Subcutaneous preadipocyte (primary cell): ENCODE data around the gene ATE1. TPM values are rescaled to one million over a fixed set of nuclear protein-coding genes. Genes with fewer than 3 reads are reported as not detected.

Source experiments
- small RNA-seq: library from RNA; depleted of rRNA; stranded (forward); fragments of <200 nt; gene quantifications from one replicate; pipeline ENCODE3, GENCODE V24; 2012
- total RNA-seq: library from RNA; depleted of rRNA; stranded (reverse); fragments of >200 nt; gene quantifications from 2 replicates; pipeline ENCODE4 v1.2.3, GENCODE V29; 2012

Gene ATE1
- 18.0 and 32.5 TPM in 2 replicates for total RNA-seq

DNA sequence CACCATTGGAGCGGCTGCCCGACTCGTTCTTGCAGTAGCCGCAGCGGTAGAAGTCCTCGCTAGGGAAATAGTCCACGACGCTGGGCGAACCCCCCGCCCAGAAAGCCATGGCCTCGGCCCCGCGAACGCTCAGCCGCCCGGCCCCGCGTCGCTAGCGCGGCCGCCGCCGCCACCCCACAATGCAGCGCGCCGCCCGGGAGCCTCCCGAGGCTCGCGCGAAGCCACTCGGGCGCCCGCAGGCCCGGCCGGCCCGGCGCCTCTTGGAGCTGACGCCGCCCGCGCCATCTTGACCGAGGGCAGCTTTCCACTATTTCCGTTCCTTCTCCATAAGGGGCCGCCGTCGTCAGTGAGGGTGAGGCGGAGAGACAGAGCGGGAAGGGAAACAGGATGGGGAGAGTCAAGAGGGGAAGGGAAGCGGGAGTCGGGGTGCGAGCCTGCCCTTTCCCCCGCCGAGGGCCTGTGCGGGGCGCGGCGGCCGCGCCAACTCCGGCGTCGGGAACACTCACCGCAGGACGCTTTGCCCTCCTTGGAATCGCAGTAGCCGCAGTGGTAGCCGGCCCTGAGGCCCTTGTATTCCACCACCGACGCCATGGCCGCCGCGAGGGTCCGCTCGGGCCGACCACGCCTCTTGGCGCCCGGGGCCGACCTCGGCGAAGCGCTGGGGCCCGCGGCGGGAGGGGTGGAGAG lies at the start of gene ATE1:
ATE1 (minus strand) TSS at position 191 of the 687 bp plus-strand sequence; CDS start at position 109, 82 bp downstream.

DNA sequence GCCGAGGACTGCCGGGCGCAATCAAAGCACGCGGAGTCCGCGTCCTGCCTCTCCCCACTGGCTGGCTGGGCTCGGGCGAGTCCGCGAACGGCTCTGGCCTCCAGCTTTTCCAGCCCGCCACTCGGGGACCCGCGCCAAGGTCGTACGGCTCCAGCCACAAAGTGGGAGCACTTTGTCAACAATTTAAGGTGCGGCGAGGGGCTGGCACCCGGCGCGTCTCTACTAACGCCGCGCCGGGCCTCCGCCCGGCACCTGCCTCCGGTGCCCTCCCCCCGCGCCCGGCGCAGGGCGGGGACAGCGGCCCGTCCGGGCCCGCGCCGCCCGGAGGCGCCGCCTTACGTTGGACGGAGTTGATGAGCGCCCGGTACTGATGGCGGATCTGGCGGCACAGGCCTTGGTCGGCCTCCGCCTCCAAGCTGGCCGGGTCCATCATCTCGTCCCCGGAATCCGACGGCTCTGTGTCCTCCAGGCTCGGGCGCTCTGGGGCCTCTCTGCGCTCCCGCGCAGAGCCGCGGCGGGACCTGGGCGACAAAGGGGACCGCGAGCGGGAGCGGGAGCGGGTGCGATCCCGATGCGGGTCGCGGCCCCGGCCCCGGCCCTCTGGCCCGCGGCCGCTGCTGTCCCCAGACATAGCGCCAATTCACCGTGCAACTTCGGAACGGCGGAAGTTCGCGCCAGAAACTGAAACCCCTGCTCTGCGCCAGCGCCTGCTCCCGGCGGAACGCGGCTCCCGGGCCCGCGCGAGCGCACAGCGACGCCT lies 46.9 kb upstream of the ATE1 start, which contains the start of gene NSMCE4A:
NSMCE4A (minus strand) TSS at position 683 of the 760 bp plus-strand sequence; CDS start at position 631, 52 bp downstream.

Small RNA genes lying within 50 kb of the gene (small RNA-seq; reads per million reads assigned to genes)
- gene RF00019 (not detected), gene RF02219 (not detected)

Other genes with a start within 250 kb of the ATE1 start
- 33.4 and 53.2 TPM in 2 replicates for gene NSMCE4A, start 47.2 kb upstream of the ATE1 start, total RNA-seq
- 3.7 and 8.2 TPM in 2 replicates for gene TACC2, start 61.1 kb upstream of the ATE1 start, total RNA-seq